ENCODE measurements around the gene ARHGAP19. TPM values are rescaled to one million over a fixed set of nuclear protein-coding genes. Genes with fewer than 3 reads are reported as not detected.

ARHGAP19 gene
- polyA plus RNA-seq, 3 donors, result 27.6 to 28.7 (median 28.2) TPM

DNA sequence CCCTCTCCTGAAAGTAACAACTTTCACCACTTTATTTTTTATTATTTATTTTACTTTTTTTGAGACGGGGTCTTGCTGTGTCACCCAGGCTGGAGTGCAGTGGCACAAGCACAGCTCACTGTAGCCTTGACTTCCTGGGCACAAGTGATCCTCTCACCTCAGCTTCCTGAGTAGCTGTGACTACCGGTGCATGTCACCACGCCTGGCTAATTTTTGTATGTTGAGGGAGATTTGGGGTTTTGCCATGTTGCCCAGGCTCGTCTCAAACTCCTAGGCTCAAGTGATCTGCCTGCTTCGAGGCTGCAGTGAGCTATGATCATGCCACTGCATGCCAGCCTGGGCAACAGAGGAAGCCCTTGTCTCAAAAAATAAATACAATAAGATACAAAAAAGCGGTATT is 91.8 kb downstream of the ARHGAP19 start:
- DNase-seq, result no peak

DNA sequence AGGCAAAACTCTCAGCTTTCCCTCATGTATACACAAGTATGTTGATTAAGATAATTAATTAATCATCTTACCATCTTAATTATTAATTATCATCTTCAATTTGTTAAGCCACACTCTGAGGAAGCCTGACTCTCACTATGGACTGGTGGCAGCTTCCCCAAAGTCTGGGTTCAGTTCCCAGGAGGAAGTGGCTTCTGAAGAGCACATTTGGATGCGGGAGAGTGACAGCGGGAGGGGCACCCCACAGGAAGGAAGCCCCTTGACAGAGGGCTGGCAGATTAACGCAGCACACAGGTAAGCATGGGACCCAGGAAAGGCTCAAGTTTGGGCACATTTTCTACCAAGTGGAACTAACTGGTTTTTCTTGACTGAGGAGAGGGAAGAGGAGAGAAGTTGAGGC is 93.3 kb downstream of the ARHGAP19 start:
- no peak for DNase-seq

DNA sequence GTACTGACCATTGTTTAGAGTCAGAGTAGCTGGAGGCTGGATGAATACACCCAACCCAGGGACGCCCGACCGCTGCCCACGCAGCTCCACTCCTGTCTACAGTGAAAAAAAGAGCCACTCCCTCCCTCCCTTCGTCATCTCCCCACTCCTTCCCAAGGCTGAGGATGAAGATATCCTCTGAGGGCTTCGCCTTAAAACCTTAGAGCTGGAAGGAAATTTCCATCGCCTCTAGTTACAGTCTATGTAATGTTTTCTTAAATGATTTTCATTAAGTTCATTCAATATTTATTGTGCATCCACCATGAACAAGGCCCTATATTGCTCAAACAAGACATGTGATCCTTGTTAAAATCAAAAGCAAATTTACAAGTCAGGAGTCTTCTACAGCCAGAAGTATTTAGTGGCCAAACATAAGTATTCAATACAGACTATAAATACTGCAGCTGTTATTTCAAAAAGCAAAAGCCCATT is 95.4 kb downstream of the ARHGAP19 start:
- DNase-seq, result no peak

DNA sequence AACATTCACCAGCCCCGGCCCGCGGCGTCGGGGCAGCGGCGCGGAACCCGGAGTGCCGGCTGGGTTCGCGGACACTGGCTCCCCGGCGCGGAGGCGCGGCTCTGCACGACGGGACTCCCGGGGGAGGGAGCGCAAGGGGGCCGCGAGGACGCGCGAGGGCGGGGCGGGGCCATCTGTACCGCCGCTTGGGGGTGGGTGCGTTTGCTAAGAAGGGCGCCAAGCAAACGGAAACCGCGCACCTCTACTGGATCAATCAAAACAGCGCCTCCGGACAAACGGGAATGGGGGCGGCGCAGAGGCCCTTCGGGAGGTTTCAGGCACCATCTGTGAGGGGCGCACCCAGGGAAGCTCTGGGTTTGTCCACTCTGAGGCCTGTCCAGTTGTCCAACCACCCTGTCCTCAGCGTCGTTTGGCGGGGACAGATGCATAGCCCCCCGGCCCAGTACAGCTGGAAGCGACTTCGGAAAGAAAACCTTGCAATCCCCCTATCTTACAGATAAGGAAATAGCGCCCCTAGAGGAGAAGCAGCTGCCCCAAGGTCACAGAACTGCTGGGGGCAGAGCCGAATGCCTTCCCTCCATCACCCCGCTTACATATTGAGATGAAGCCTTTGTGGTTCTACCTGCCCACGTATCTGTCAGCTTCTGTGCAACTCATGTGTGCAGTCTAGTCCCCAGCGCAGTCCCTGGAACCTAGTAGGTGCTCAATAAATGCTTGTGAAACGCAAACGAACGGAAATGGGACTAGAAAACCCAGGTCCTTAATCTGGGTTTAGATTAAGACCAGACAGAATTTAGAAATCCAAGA is 96.0 kb downstream of the ARHGAP19 start:
- DNase-seq, result peak; percentile 64

DNA sequence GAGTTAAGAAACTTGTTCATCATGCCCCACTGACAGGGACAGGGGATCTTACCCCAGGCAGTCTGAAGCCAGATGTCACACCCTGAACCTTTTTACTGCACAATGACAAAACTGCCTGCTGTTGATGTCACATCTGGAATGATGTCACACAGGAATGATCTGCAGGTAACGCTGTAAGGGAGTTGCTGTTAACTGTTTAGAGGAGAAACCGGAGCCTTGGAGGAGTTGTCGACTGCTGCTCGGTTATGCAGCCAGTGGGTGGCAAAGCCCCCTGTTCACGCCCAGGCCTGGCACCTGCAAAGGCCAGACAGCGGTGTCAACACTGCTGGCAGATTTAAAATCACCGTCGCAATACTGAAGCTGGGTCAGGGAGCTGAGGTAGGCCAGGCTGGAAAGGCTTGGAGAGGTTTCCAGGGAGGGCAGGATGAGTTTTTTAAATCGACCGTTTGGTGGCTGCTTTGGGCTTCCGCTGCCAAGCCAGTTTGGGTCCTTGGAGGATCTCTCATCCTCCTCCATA is 96.7 kb downstream of the ARHGAP19 start:
- no peak for DNase-seq

DNA sequence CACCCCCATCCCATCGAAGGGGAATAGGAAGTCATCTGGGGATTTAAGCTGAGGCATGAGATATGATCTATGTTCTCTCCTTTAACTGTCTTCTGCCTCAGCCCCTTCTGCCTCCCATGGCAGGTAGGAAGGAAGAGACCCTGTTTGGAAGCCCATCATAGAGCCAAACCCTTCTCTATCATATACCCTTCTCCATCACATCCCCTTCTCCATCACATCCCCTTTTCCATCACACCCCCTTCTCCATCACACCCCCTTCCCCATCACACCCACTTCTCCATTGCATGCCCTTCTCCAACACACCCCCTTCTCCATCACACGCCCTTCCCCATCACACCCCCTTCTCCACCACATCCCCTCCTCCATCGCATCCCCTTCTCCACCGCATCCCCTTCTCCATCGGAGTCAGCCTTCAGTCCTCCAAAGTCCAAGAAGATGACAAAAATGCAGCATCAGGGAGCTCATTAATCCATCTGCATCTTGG is 99.4 kb downstream of the ARHGAP19 start:
- no peak for DNase-seq

DNA sequence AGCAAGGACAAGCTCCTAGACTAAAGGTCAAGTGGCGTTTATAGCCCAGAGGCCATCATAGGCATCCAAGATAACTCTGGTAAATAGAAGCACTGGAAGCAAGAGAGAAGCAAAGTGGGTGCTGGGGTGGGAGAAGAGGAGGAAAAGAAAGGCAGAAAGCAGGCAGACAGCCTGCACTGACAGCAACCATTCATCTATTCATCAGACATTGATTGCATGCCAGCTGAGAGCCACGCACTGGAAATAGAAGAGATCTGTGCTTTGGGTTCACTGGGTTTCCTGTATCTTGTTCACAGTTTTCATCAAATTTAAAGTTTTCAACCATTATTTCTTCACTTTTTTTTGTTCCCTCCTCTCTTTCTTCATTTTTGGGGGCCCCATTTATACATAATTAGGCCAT is 102.0 kb downstream of the ARHGAP19 start:
- no peak for DNase-seq

DNA sequence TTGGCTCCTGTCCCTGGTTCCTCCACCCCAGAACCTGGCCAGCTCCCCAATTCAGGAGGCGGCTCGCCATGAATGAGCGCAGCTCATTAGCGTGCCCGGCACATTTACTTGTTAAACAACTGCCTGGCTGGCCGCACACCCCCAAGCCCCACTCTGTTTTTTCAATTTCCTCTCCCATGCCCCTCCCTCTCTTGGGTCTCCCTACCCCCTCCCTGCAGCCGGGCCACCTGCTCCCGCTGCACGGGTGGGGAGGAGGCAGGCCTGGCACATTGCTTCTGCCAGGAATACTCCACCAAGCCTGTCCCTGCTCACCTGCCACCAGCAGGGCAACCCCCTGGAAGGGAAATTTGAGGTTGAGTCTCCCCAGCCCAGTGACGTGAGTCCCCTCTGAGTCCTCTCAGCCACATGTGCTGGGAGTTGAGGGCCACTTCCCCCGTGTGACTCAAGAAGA is 104.2 kb downstream of the ARHGAP19 start:
- no peak for DNase-seq

DNA sequence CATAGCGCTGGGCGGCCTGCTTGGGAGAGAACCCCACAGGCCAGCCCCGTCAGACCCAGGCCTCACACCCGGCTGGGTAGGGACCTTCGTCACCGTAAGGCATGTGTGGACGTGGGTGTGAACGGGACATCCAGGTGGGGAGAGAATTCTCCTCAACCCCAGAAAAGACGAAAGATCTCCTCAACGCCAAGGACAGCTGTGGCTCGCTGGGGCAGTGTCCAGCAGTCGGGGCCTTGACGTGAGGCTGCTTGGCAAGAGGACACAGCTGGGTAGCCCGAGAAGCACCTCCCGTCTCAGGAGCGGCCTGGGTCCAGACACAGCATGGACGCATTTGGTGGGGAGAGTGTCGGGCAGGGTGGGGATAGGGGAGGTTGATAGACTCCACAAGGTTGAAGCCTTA is 105.5 kb downstream of the ARHGAP19 start:
- no peak for DNase-seq

DNA sequence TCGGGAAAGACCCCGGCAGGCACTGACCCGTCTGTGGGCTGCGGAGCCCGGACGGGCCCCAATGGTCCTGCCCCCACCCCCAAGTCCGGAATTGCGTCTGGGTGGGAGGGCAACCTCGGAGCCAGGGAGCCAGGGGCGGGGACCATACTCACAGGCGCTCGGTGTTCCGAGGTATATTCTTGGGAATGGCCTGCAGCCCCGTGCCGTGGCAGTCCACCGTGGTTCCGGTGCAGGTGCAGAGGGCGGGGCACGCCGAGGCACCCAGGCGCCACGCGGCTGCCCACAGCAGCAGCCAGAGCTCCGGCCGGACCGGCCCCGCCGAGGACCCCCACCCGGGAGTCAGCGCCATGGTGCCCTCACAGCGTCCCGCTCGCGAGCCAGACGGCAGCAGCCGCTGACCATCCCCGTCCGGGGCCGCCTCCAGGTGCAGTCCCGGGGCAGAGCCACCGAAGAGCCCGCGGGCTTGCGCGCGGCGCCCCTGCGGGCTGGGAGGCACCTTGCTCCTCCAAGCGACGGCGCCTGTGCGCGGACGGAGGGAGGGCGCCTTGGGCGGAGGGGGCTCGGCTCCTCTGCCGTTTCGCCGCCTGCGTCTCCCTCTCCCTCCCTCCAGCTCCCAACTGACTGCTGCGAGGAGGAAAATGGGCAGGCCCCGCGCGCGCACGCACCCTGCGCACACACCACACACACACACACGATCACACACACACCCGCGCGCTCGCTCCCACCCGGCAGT is 106.9 kb downstream of the ARHGAP19 start, which contains the start of gene SLIT1:
TSS of gene SLIT1 (minus strand) at position 634 of the 733 bp plus-strand sequence. CDS start at position 349, 285 bp downstream.
- DNase-seq, result no peak

DNA sequence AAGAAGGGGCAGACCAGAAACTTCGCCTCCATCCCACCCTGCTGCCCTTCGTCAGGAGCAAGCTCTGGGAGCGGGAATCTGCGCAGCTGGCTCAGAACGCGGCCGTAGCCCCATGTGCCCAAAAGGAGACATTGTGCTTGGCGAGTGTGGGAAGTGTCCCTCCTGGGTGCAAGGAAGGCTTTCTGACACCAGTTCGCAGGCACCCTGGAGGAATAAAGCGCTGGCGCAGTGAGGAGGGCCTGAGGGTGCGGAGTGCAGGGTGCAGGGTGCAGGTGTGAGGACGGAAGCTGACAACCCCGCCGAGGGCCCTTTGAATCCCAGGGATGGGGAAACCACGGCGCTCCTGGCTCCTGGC is 107.5 kb downstream of the ARHGAP19 start:
- DNase-seq, result no peak

DNA sequence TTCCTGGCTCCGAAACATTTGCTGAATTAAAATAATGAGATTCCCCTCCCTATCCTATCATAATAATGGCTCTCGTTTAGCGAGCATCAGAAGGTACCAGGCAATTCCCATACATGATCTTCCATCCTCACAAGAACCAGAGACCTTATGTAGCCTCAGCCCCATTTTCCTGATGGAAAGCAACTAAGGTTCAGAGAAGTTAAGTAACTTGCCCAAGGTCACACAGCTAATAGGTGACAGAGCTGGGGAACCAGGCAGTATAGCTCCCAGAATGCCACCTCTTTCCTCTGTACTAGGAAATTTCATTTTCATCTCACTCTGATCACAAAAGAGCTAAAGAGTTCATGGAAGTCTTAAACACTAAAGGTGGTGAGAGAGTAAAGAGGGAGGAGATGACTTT is 109.1 kb downstream of the ARHGAP19 start:
- DNase-seq, result no peak

DNA sequence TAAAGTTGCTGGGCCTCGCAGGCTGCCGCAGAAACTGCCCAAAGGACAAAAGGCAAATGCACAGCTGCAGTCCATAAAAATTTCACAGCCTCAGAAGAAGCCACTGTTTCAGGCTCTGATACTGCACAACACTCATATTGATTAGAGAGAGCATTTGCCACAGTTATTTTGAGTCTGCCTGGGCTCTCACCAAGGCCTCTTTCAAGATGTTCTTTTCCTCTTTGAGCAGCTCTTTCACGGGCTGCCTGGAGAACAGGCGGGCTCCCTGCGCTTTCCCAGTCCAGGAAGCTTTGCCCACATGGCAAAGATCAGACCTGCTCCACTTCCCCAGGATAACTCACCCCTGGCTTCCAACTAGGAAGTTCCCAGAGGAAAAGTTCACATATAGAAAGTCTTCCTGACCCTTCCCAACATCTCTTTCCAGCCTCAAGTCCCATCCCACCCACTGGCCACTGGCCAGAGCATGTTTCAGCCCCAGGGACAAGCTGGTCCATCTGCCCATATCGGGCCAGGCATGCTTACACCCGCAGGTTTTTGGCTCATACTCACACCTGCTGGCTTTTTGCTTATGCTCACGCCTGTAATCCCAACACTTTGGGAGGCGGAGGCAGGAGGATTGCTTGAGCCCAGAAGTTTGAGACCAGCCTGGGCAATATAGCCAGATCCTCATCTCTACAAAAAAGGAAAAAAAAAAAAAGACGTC is 110.0 kb downstream of the ARHGAP19 start:
- no peak for DNase-seq

DNA sequence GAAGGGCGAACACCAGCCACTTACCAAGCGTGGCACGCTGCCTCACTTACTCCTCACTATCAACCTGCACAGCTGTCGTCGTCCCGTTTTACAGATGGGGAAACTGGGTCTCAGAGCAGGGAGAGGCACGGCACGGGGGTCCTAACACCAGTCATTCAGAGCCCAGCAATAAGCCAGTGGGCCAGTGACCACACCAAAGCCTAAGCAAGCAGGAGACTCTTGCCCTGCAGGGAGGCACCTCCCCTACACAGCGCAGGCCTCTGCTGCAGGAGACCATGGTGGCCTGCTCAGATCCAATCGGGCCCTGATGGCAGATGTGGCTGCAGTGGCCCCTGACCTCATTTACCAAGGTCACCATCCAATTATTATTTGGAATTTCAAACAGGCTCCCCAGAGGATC is 111.5 kb downstream of the ARHGAP19 start:
- DNase-seq, result no peak

DNA sequence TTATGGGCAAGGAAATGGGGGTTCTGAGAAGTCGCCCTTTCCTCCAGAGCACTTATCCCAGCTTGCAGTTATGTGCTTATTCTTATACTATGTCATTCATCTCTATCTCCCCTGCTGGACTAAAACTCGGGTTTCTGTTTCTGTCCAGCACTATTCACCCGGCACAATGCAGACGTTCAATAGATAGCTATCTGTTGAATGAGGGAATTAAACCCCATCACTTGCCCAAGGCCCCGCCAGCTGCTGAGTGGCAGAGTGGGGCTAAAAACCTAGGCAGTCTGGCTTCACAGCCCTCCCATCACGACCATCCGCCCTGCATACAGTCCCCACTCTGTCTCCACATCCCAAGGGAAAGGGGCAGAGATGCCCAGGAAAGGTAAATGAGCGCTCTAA is 112.1 kb downstream of the ARHGAP19 start:
- no peak for DNase-seq

DNA sequence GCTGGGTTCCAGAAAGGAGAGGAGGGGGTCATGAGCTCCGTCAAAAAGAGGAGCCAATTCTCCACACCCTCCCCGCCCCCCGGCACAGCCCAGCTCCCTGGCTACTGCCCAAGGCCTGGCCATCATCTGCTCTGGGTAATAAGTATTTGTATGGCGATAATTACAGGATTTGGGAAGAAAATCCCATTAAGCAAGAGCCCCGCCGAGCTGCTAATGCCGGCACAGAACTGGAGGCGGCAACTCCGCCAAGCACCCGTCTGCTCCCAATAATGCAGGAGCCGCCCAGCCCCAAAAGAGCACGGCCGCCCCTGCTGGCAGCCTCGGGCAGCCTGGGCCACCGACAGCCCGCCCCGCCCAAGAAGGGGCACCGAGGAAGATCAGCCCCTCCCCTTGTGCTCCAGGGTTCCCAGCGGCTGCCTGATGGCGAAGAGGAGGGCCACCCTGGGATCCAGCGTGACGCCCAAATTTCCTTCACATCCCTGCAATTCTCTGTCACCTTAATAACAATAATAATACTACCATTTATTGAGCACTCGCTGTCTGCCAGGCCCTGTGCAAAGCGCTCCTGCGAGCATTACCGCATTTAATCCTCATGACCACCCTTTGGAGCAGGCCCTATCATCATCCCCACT is 112.6 kb downstream of the ARHGAP19 start:
- DNase-seq, result no peak

DNA sequence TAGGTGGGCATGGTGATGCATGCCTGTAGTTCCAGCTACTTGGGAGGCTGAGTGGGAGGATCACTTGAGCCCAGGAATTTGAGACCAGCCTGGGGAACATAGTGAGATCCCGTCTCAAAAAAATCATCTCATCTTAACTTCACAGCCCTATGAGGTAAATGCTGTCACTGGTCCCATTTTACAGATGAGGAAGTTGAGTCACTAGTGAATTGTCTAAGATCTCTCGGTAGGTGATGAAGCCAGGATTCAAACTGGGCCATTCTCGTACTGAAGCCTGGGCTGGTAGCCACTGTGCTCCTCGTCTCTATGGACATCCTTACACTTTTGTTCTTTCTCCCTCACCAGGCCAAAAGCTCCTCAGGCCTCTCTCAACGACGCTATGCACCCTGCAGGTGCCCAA is 113.1 kb downstream of the ARHGAP19 start:
- DNase-seq, result no peak

DNA sequence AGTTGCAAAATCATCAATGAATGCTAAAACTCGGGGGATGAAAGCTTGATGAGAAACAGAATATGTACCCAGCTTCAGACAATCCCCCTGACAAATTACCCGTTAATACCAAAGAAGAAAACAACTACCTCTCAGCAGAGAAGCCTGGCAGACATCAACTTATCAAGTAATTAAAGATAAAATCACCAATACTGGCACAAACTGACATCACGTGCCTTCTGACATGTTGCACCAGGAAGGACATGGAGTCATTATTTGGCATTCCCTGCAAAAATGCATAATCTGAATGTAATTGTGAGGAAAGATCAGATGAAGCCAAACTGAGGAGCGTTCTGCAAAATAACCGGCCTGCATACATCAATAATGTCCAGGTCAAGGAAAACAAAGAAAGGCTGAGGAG is 114.4 kb downstream of the ARHGAP19 start:
- DNase-seq, result no peak

DNA sequence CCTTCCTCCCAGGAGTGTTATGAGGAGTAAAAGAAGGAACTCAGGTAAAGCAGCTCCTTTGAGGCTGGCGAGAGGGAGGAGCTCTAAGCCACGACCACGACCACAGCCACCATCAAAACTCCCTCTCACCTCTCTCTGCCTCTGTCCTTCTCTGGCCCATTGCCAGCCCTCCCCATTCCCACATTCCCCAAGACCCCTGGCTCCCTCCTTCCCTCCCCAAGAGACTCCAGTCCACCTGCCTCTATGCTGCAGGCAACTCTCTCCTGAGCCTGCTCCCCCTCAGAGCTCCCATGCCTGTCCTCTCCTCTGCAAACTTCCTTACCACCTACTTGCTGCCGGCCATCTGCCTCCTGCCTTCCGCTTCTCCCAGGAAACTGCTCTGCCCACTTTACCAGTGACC is 116.2 kb downstream of the ARHGAP19 start:
- no peak for DNase-seq

DNA sequence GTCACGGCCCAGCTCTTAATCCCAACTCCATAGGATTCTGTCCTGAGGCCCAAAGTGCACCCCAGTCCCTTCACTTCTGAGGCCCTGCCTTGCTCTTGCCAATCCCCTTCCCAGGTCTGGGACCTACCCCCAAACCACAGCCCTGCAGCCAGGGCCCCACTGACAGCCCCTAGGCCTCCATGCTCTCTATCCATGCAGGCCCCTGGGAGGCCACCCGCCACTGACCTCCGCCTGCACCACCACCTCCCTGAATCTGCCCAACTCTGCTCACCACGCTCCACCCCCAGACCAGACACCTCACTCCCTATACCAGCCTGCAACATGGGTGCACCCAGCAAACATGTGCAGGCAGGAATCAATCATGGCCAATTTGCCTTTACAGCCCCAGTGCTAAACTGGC is 116.9 kb downstream of the ARHGAP19 start:
- no peak for DNase-seq

DNA sequence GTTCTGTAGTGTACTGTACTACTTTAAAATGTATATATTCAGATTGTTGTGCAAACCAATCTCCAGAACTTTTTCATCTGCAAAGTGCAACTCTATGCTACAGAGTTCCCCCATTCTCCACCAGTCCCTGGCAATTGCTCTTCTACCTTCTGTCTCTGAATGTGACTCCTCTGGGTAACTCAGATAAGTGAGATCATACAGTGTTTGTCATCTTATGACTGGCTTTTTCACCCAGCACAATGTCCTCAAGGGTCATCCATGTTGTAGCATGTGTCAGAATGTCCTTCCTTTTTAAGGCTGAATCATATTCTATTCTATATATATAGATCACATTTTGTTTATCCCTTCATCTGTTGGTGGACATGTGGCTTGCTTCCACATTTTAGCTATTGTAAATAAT is 117.5 kb downstream of the ARHGAP19 start:
- no peak for DNase-seq

DNA sequence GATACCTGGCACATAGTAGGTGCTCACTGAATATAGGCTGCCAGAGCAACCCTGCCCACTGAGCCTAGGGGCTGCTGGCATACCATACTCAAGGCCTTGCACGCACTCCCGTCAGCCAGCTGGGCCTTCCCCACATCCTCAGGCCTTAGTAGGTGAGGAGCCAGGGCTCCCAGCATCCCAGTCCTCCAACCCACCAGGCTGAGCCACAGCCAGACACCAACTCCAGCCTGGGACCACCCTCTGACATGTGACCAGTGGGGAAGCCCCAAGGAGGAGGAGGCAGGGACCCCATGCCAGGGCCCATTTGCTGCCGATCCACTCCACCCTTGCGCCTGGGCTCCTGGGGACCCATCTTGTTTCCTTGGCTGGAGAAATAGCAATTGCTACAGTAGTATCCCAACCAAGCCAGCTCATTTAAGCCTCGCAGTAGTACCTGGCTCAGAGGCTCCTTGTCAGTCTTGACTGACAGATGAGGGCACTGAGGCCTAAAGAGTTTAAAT is 118.1 kb downstream of the ARHGAP19 start:
- no peak for DNase-seq

All from renal pelvis (tissue), 4 donors.